HTERT RPE-1 (cell line): ENCODE measurements around the gene ZNF766.
"Not testable (repeated sequence)": the region's sequence is repeated elsewhere in the genome, so short reads cannot be mapped to it uniquely, and the experiment has no call there.

Experiments used
- in situ Hi-C: fragments of 300-500 bp; cut with MboI; formaldehyde crosslinking; loops from 4 replicates; pipeline ENCODE4 v1.14.3; 2020; ENCODE audit warnings: low sequenced_read_pairs

ZNF766 gene

DNA sequence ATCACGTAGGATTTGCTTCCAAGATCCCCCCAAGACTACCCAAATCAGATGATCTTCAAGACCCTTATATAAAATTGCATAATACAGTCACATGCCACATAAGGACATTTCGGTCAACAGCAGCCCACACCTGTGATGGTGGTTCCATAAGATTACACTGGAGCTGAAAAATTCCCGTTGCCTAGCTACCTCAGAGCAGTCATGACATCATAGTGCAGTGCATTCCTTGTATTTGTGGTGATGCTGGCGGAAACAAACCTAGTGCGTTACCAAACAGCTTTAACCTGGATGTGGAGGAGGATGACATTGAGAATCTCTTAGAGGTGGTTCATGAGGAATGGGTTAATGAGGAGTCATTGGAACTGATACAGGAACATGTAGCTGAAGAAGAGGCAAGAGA lies 4.8 kb downstream of the ZNF766 start:
- in situ Hi-C loops, result no loop called here

GRCh38 chr19:52275988-52276387 lies 6.6 kb downstream of the ZNF766 start:
- in situ Hi-C loops, result no loop called here

DNA sequence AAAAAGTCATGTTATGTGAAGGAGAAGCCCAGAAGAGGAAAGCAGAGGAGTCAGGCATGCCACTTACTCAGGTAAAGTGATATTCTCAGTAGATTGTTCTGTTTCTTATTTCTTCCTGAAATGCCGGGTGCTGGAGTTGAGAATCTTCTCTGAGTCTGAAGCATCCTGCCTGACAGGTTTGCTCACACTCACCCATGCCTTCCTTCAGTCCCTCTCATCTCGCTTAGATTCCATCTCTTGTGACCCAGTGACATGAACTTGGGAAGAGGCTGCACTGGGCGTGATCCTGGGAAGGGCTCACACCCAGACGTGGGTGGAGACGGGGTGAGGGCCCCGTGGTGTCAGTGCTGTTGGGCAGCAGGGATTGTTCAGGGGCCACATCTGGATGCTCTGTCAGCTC lies 8.1 kb downstream of the ZNF766 start:
- in situ Hi-C loops, result no loop called here

GRCh38 chr19:52286256-52286655 lies 16.9 kb downstream of the ZNF766 start:
- in situ Hi-C loops, result no loop called here

- in situ Hi-C loops, result no loop called here
Measured at GRCh38 chr19:52291781-52292180, 22.4 kb downstream of the ZNF766 start.

GRCh38 chr19:52292946-52293345 lies 23.6 kb downstream of the ZNF766 start:
- in situ Hi-C loops, result not testable (repeated sequence)

GRCh38 chr19:52296400-52296772 lies 27.0 kb downstream of the ZNF766 start:
- in situ Hi-C loops, result no loop called here

GRCh38 chr19:52296773-52297600 lies 27.6 kb downstream of the ZNF766 start, which contains the start of gene ZNF480:
Gene ZNF480 (plus strand): TSS chr19:52297169. CDS start chr19:52300413, 3,244 bp downstream.
- in situ Hi-C loops, result no loop called here

- in situ Hi-C loops, result no loop called here
Measured at GRCh38 chr19:52297601-52298364, 28.4 kb downstream of the ZNF766 start.

DNA sequence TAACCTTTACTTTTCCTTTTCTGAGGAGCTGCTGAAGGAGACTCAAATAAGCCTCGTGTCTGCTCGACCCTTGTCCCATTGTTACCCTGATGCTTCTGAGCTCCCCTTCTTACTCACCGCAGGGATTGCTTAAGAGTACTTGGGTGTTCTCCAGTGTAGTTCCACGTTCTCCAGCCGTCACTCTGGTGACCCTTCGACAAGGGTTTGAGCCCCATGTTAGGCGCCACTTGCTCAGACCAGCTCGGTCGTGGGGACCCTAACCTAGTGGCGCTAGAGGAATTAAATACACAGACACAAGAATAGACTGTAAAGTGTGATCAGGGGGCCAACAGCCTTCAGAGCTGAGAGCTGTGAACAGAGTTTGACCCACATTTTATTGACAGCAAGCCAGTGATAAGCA lies 37.9 kb downstream of the ZNF766 start:
- in situ Hi-C loops, result no loop called here

GRCh38 chr19:52322429-52322828 lies 53.0 kb downstream of the ZNF766 start:
- in situ Hi-C loops, result no loop called here

- in situ Hi-C loops, result no loop called here
Measured at GRCh38 chr19:52331757-52332156, 62.4 kb downstream of the ZNF766 start.

GRCh38 chr19:52335768-52336116 lies 66.4 kb downstream of the ZNF766 start:
- in situ Hi-C loops, result no loop called here

DNA sequence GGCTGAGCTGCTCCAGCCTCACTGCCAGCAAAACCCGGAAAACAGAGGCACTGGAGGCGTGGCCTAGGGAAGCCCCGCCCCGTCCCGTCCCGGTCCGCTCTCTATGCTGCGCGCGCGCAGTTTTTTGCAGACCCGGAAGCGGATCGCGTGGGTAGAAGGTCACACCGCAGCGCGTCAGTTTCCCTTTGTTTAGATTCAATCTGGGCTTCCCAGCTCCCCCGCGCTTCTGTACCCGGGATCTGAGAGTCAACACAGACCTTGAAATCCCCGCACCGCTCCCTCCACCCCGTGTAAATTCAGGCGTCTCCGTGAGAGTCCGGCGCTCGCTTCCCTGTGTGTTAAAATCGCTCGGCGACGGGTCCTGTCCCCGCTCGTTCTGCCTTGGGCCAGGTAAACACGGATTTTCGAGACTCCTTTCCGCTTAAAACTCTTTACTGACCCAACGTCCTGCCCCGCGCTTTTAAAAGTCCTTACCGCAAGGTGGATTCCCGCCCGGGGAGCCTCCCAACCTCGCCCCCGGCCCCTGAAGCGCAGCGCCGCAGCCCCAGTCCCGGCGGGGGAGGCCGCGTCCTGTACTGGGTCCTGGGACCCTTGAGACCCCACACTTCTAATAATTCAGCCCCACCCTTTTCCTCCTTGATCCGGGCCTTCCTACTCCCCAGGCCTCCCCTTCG lies 66.9 kb downstream of the ZNF766 start, which contains the start of gene ZNF610:
Gene ZNF610 (plus strand): TSS at position 127 of the 674 bp plus-strand sequence. CDS start 12,930 bp downstream, outside the sequence.
- in situ Hi-C loops, result no loop called here

DNA sequence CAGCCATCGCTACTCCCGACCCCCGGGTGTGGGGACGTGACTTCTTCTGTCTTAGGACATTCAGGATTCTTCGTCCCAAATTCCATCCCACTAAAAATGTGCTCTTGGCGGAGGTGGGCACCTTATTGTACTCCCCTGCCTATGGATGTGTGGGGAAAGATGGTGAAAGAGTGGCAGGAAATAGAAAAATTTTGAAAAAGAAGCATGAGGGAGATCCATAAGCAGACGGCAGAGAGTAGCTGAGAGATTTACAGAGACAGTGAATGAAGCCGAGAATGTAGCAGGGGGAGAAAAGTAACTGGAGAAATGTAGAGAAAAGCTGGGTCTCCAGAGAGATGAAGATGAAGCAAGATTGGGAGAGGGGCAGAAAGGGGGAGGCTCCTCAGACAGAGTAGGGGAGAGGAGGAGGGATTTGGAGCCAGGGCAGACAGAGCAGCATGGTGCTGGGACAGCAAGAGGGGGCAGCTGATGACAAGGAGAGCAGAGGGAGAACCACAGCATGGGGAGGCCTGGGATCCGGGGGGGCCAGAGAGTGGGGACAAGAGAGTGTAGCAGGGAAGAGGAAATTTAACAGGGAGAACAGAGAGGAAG lies 67.5 kb downstream of the ZNF766 start:
- in situ Hi-C loops, result no loop called here

DNA sequence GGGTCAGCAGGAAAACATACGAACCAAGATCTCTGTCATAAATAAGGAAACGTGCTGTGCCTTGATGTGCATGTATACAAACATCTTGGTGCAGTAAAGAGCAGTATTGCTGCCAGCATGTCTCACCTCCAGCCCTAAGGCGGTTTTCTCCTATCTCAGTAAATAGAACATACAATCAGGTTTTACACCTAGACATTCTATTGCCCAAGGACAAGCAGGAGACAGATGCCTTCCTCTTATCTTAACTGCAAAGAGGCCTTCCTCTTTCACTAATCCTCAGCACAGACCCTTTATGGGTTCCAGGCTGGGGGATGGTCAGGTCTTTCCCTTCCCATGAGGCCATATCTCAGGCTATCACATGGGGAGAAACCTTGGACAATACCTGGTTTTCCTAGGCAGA lies 69.6 kb downstream of the ZNF766 start:
- in situ Hi-C loops, result not testable (repeated sequence)

DNA sequence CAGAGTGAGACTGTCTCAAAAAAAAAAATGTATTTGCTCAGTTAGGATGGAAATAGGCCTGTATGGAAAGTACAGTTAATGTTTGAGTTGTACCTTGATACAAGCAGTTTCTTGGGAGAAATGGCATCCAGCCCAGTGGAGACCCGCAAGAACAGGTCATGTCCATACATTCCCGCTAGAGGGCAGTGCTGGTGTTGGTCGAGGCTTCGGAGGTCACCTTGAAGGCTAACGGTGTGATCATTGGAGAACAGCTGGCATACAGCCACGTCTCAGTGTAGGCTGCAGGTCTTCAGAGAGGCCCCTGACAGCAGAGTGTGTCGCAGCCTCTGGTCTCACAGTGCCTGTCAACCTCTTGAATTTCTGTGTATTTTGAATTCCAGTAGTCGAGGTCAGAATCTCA lies 74.2 kb downstream of the ZNF766 start:
- in situ Hi-C loops, result no loop called here

DNA sequence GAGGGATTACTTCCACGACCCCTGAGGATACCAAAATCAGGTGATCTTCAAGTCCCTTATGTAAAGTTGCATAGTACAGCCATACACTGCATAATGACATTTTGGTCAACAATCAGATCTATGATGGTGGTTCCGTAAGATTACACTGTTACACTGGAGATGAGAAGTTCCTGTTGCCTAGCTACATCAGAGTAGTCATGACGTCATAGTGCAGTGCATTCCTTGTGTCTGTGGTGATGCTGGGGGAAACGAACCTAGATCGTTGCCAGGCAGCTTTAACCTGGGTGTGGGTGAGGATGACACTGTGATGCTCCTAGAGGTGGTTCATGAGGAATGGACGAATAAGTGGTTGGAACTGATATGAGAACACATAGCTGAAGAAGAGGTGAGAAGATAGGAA lies 75.8 kb downstream of the ZNF766 start:
- in situ Hi-C loops, result no loop called here
